ENCODE results near the gene NDUFAF2.

DNA sequence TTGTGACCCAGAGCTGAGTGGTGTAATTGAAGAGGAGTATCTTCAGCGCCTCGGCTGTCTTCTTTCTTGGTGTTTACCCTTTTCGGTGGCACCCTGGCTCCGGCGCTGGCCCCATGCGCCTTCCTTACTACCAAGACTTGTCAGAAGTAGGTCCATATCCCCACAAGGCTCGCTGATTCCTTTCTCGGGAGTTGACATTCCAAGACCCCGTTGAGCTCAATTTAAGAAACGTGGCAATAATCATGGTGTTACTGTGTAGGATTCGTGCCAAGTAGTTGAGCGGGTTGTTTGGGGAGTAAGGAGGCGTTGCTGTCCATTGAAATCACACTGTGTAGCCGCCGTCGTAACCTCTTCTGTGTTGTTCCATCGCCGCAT is 795 bp downstream of the NDUFAF2 start:
- TF ChIP-seq, protein P1, sequence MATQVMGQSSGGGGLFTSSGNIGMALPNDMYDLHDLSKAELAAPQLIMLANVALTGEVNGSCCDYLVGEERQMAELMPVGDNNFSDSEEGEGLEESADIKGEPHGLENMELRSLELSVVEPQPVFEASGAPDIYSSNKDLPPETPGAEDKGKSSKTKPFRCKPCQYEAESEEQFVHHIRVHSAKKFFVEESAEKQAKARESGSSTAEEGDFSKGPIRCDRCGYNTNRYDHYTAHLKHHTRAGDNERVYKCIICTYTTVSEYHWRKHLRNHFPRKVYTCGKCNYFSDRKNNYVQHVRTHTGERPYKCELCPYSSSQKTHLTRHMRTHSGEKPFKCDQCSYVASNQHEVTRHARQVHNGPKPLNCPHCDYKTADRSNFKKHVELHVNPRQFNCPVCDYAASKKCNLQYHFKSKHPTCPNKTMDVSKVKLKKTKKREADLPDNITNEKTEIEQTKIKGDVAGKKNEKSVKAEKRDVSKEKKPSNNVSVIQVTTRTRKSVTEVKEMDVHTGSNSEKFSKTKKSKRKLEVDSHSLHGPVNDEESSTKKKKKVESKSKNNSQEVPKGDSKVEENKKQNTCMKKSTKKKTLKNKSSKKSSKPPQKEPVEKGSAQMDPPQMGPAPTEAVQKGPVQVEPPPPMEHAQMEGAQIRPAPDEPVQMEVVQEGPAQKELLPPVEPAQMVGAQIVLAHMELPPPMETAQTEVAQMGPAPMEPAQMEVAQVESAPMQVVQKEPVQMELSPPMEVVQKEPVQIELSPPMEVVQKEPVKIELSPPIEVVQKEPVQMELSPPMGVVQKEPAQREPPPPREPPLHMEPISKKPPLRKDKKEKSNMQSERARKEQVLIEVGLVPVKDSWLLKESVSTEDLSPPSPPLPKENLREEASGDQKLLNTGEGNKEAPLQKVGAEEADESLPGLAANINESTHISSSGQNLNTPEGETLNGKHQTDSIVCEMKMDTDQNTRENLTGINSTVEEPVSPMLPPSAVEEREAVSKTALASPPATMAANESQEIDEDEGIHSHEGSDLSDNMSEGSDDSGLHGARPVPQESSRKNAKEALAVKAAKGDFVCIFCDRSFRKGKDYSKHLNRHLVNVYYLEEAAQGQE (tag by site-specific recombination; IDR thresholded peaks at IDR 0.05), result peak; percentile 79
- TF ChIP-seq RBAK (tag by site-specific recombination; IDR thresholded peaks at IDR 0.05) (no peak), ZNF239 (tag by site-specific recombination; IDR thresholded peaks at IDR 0.05) (no peak), ZNF792 (tag by site-specific recombination; IDR thresholded peaks at IDR 0.05) (no peak), ZNF23 (tag by site-specific recombination; IDR thresholded peaks at IDR 0.05; ENCODE audit: borderline replicate concordance) (no peak), KLF16 (tag by site-specific recombination; IDR thresholded peaks at IDR 0.05) (no peak), ZNF521 (tag by site-specific recombination; IDR thresholded peaks at IDR 0.05) (no peak), SP2 (tag by site-specific recombination; IDR thresholded peaks at IDR 0.05) (no peak)
- TF ChIP-seq, protein P2, sequence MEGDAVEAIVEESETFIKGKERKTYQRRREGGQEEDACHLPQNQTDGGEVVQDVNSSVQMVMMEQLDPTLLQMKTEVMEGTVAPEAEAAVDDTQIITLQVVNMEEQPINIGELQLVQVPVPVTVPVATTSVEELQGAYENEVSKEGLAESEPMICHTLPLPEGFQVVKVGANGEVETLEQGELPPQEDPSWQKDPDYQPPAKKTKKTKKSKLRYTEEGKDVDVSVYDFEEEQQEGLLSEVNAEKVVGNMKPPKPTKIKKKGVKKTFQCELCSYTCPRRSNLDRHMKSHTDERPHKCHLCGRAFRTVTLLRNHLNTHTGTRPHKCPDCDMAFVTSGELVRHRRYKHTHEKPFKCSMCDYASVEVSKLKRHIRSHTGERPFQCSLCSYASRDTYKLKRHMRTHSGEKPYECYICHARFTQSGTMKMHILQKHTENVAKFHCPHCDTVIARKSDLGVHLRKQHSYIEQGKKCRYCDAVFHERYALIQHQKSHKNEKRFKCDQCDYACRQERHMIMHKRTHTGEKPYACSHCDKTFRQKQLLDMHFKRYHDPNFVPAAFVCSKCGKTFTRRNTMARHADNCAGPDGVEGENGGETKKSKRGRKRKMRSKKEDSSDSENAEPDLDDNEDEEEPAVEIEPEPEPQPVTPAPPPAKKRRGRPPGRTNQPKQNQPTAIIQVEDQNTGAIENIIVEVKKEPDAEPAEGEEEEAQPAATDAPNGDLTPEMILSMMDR (tag by site-specific recombination; IDR thresholded peaks at IDR 0.05), result no peak
- TF ChIP-seq, protein P3, sequence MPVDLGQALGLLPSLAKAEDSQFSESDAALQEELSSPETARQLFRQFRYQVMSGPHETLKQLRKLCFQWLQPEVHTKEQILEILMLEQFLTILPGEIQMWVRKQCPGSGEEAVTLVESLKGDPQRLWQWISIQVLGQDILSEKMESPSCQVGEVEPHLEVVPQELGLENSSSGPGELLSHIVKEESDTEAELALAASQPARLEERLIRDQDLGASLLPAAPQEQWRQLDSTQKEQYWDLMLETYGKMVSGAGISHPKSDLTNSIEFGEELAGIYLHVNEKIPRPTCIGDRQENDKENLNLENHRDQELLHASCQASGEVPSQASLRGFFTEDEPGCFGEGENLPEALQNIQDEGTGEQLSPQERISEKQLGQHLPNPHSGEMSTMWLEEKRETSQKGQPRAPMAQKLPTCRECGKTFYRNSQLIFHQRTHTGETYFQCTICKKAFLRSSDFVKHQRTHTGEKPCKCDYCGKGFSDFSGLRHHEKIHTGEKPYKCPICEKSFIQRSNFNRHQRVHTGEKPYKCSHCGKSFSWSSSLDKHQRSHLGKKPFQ (tag by site-specific recombination; IDR thresholded peaks at IDR 0.05), result no peak
- TF ChIP-seq, protein P4, sequence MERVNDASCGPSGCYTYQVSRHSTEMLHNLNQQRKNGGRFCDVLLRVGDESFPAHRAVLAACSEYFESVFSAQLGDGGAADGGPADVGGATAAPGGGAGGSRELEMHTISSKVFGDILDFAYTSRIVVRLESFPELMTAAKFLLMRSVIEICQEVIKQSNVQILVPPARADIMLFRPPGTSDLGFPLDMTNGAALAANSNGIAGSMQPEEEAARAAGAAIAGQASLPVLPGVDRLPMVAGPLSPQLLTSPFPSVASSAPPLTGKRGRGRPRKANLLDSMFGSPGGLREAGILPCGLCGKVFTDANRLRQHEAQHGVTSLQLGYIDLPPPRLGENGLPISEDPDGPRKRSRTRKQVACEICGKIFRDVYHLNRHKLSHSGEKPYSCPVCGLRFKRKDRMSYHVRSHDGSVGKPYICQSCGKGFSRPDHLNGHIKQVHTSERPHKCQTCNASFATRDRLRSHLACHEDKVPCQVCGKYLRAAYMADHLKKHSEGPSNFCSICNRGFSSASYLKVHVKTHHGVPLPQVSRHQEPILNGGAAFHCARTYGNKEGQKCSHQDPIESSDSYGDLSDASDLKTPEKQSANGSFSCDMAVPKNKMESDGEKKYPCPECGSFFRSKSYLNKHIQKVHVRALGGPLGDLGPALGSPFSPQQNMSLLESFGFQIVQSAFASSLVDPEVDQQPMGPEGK (tag by site-specific recombination; IDR thresholded peaks at IDR 0.05), result no peak

Data from HEK293 (cell line).